ENCODE measurements around the gene SYT14.
"Not testable (repeated sequence)": the region's sequence is repeated elsewhere in the genome, so short reads cannot be mapped to it uniquely, and the experiment has no call there.

Gene SYT14

GRCh38 chr1:209937996-209938959 is at the start of gene SYT14:
Gene SYT14 (plus strand): TSS chr1:209938217. CDS start chr1:209938265, 48 bp downstream.
- DNase-seq = no peak

DNA sequence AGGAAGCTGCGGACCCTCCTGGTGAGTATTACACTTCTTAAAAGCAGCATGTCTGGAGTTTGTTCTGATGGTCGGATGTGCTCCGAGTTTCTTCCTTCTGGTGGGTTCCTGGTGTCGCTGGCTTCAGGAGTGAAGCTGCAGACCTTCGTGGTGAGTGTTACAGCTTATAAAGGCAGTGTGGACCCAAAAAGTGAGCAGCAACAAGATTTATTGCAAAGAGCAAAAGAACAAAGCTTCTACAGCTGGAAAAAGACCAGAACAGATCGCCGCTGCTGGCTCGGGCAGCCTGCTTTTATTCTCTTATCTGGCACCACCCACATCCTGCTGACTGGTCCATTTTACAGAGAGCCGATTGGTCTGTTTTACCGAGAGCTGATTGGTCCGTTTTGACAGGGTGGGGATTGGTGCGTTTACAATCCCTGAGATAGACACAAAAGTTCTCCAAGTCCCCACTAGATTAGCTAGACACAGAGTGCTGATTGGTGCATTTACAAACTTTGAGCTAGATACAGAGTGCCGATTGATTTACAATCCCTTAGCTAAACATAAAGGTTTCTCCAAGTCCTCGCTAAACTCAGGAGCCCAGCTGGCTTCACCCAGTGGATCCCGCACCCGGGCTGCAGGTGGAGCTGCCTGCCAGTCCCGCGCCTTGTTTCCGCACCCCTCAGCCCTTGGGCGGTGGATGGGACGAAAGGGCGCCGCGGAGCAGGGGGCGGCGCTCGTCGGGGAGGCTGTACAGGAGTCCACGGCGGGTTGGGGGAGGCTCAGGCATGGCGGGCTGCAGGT is 49.5 kb upstream of the SYT14 start:
- DNase-seq = not testable (repeated sequence)

GRCh38 chr1:209889077-209889418 is 49.0 kb upstream of the SYT14 start:
- no peak for DNase-seq

GRCh38 chr1:209890641-209891330 is 47.2 kb upstream of the SYT14 start:
- DNase-seq = no peak

DNA sequence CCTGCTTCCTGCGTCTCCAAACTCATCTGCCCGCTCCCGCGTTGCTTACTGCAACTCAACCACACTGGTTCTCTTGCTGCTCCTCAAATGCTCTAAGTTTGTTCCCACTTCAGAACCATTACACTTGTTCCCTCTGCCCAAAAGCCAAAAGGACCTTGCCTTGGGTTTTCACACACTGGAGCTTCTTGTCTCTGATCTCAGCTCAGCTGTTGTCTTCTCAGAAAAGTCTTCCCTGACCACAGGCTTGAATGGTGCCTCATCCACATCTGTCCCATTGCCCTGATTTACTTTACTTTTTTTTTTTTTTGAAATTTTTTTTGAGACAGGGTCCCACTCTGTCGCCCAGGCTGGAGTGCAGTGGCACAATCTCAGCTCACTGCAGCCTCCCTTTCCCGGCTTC is 44.3 kb upstream of the SYT14 start:
- no peak for DNase-seq

- no peak for DNase-seq
These were observed 42.3 kb upstream of the SYT14 start for GRCh38 chr1:209895709-209896108.

GRCh38 chr1:209896346-209896745 is 41.7 kb upstream of the SYT14 start:
- no peak for DNase-seq

- DNase-seq = not testable (repeated sequence)
These were observed 39.7 kb upstream of the SYT14 start for GRCh38 chr1:209898271-209898670.

- not testable (repeated sequence) for DNase-seq
These were observed 39.2 kb upstream of the SYT14 start for GRCh38 chr1:209898851-209899250.

DNA sequence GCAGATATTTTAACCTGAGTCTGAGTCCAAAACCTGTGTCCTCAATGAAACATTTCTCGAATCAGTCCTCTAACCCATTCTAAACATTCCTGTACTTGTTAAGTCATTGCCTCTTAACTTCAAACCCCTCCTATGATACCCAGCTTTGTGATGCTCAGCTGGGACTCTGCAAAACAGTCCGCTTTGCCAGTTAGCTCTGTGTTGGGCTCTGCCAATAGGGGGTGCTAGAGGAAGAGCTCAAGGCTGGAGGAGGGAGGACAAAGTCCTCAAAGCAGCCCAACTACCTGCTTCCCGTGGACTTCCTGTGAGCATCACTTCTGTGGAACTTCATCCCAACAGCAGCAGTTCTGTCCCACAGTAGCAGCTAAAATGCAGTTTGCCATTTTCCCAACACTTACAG is 38.1 kb upstream of the SYT14 start:
- no peak for DNase-seq

DNA sequence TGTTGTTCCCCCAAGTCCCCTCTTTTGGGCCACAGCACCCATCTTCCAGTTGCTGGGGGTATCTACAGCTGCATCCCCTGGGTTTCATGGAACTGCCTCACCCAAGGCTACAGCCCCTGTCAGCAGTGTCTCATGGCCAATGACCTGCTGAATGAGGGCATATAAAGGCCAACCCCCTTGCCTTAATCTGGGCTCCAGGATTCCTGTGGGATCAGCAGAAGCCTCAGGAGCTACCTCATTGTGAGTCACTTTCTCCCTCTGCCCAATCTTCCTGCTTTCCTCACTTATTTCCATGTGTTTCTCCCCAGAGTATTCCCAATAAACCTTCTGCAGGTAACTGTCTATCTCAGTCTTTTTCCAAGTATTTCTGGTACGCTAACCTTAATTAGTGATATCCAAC is 37.3 kb upstream of the SYT14 start:
- DNase-seq = no peak

GRCh38 chr1:209901211-209901610 is 36.8 kb upstream of the SYT14 start:
- DNase-seq = no peak

DNA sequence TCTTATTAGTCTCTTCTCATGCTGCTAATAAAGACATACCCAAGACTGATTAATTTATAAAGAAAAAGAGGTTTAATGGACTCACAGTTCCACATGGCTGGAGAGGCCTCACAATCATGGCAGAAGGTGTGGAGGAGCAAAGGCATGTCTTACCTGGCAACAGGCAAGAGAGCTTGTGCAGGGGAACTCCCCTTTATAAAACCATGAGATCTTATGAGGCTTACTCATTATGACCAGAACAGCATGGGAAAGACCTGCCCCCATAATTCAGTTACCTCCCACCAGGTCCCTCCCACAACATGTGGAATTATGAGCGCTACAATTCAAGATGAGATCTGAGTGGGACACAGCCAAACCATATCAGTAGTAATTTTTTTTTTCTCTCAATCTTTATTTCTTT is 33.2 kb upstream of the SYT14 start:
- not testable (repeated sequence) for DNase-seq

- no peak for DNase-seq
These were observed 26.3 kb upstream of the SYT14 start for GRCh38 chr1:209911746-209912145.

GRCh38 chr1:209912306-209912705 is 25.7 kb upstream of the SYT14 start:
- DNase-seq = no peak

DNA sequence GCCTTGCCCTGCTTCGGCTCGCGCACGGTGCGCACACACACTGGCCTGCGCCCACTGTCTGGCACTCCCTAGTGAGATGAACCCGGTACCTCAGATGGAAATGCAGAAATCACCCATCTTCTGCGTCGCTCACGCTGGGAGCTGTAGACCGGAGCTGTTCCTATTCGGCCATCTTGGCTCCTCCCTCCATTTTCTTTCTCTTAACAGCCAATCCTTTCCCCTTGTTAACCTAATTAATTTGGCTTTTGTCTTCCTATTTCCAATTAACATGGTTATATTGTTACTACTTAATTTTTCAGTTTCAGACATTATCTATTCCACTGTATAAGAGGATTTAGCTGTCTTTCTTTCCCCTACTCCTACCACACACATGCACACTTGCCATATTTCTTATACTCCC is 18.4 kb upstream of the SYT14 start:
- not testable (repeated sequence) for DNase-seq

DNA sequence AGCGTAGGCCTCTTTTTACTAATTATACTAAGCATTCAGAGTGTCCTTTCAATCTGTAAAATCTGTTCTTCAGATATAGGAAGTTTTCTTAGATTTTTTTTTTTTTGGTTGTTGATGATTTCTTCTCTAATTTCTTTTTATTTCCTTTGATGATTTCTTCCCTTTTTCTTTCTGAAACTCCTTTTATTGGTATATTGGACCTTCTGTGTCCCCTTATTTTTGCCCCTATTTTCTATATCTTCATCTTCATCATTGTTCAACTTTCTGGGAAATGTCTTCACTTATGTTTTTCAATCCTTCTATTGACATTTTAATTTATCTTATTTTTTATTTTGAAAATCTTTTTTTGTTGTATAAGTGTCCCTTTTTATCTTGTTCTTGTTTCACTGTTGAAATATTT is 17.2 kb upstream of the SYT14 start:
- DNase-seq = no peak

DNA sequence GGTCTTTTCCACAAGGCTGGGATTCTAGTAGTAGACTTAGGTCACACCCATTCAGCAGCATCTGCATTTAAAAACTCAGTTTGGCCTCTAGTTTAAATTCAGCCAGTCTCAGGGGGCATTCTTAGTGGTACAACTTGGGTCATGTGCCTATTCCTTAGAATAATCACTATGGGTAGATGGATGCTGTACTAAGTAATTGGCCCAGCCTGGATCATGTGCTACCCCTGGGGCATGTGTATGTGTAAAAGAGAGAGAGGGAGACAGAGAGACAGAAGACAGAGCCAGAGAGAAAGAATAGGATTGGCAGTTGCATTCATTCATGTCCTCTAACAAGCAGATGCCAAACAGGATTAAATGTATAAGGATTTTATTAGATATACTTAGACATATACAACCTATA is 13.6 kb upstream of the SYT14 start:
- no peak for DNase-seq

- no peak for DNase-seq
These were observed 12.0 kb upstream of the SYT14 start for GRCh38 chr1:209926045-209926444.

DNA sequence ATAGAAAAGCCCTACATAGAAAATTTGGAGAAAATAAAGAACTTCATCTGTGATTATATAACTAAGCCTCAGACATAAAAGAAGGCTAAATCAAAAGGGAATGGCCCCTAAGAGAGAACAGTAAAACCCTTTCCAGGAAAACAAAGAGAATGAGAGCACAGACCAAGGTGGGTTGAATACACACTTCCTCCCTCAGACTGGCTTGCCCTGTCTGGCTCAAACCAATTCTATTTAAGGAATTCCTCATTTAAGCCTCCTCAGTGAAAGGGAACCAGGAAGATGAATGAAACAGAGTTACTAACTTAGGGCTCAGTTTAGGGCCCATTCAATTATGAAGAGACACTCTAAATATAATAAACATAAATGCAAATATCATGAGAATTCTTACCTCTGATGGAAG is 10.6 kb upstream of the SYT14 start:
- DNase-seq = no peak

DNA sequence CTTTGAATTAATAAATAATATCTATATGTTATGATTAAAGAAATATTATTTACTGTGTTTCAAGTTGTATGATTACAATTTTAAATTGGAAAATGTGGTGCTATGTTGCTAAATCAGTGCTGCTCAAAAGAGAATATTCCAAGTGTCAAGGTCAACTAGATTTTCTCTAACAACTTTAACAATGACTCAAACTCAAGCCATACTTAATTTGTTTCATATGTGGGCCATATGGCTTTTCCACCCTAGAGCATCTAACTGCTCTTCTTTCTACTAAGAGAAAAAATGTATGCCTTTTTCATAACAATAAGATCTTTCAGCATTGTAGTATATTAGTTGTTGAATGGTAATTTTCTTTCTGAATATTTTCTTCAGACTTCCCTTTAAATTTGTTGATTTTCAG is 8.3 kb upstream of the SYT14 start:
- no peak for DNase-seq

GRCh38 chr1:209931141-209931540 is 6.9 kb upstream of the SYT14 start:
- DNase-seq = no peak

- no peak for DNase-seq
These were observed 1.9 kb upstream of the SYT14 start for GRCh38 chr1:209936125-209936524.
